Body of pancreas (tissue), 4 donors: ENCODE data around the gene TAC3.
A peak's percentile ranks its signal among the peaks of the same experiment; 100 is the strongest.

ENCODE experiments used
- POLR2A ChIP-seq, 3 donors: fragments of 450-650 bp; IDR thresholded peaks; one replicate each; pipeline ENCODE4 v1.6.1; 2016; ENCODE audit warnings: antibody characterized with exemption in 3 of 3, mild to moderate bottlenecking in 2 of 3
- TF ChIP-seq, protein P1 (sequence below), 7 experiments: fragments of 450-650 bp in 4 of 7; fragments of 200-600 bp in 3 of 7; sonication (generic) in 3 of 7; IDR thresholded peaks; one replicate each; pipeline ENCODE4 v1.5.1; 2016 to 2019; ENCODE audit warnings: antibody characterized with exemption in 7 of 7

DNA sequence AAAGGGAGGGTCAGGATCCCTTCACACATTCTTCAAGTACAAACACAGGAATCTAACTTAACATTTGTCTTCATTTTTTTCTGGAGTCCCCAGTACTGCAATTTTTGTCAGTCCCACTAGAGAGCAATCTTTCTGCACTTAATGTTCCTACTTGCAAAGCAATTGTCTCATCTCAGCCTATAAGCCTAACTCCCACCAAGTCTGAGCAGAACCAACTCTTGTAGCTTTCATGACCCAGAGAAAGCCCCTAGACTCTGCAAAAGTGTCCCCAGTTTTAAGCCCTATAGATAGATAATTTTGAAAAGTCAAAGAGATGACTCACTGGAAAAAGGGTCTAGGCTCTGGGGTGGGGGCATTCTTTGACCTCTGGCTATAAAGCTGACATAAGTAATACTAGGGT is 8.2 kb downstream of the TAC3 start:
- no peak for TF ChIP-seq POLR2A (IDR thresholded peaks at IDR 0.05)
- TF ChIP-seq, protein P1, sequence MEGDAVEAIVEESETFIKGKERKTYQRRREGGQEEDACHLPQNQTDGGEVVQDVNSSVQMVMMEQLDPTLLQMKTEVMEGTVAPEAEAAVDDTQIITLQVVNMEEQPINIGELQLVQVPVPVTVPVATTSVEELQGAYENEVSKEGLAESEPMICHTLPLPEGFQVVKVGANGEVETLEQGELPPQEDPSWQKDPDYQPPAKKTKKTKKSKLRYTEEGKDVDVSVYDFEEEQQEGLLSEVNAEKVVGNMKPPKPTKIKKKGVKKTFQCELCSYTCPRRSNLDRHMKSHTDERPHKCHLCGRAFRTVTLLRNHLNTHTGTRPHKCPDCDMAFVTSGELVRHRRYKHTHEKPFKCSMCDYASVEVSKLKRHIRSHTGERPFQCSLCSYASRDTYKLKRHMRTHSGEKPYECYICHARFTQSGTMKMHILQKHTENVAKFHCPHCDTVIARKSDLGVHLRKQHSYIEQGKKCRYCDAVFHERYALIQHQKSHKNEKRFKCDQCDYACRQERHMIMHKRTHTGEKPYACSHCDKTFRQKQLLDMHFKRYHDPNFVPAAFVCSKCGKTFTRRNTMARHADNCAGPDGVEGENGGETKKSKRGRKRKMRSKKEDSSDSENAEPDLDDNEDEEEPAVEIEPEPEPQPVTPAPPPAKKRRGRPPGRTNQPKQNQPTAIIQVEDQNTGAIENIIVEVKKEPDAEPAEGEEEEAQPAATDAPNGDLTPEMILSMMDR (IDR thresholded peaks at IDR 0.05): peak in 5 of 7 experiments; percentile 12 to 56 (median 38)
